ENCODE results near the gene SEC14L6.

The SEC14L6 gene

GRCh38 chr22:30508216-30508615 lies 38.3 kb downstream of the SEC14L6 start:
- DNase-seq (ENCODE audit: low read depth): no peak
- H3K4me3 ChIP-seq (ENCODE audit: low read depth, low read length): no peak overlapping the region
- no peak for TF ChIP-seq CTCF (conservative IDR thresholded peaks at IDR 0.05; ENCODE audit: low read depth, low read length)

DNA sequence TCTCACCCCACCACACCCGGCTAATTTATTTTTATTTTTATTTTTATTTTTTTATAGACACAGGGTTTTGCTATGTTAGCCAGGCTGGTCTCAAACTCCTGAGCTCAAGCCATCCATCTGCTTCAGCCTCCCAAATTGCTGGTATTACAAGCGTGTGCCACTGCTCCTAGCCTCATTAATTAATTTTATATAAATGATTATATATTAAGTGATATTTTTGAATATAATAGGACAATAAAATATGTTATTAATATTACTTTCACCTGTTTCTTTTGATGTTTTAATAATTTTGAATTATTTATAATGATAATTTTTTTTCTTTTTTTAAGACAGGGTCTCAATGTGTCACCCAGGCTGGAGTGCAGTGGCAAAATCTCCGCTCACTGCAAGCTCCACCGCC lies 38.9 kb downstream of the SEC14L6 start:
- no peak for TF ChIP-seq CTCF (conservative IDR thresholded peaks at IDR 0.05; ENCODE audit: low read depth, low read length)
- DNase-seq (ENCODE audit: low read depth): no peak
- H3K4me3 ChIP-seq (ENCODE audit: low read depth, low read length): no peak overlapping the region

- DNase-seq (ENCODE audit: low read depth): no peak
- H3K4me3 ChIP-seq (ENCODE audit: low read depth, low read length): no peak overlapping the region
- no peak for TF ChIP-seq CTCF (conservative IDR thresholded peaks at IDR 0.05; ENCODE audit: low read depth, low read length)
These were observed 40.0 kb downstream of the SEC14L6 start for GRCh38 chr22:30506507-30506968.

GRCh38 chr22:30503551-30503950 lies 43.0 kb downstream of the SEC14L6 start:
- TF ChIP-seq CTCF (conservative IDR thresholded peaks at IDR 0.05; ENCODE audit: low read depth, low read length): no peak
- no peak overlapping the region for H3K4me3 ChIP-seq (ENCODE audit: low read depth, low read length)
- DNase-seq (ENCODE audit: low read depth): no peak

DNA sequence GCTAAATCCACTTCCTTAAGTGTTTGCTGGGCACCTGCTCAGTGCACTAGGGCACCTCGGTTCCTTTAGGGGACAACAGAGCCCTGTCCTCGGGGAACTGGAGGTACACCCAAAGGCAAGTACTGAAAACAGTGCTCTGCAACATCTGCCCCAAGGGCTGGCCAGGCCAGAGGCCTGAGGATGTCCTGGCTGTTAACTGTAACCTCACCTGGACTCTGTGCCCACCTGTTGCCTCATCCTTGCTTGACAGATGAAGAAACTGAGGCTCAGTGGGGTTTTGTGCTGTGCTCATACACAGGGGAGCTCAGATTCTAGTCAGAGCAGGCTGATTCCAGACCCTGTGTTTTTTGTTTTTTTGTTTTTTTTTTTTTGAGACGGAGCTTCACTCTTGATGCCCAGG lies 43.6 kb downstream of the SEC14L6 start:
- no peak for TF ChIP-seq CTCF (conservative IDR thresholded peaks at IDR 0.05; ENCODE audit: low read depth, low read length)

DNA sequence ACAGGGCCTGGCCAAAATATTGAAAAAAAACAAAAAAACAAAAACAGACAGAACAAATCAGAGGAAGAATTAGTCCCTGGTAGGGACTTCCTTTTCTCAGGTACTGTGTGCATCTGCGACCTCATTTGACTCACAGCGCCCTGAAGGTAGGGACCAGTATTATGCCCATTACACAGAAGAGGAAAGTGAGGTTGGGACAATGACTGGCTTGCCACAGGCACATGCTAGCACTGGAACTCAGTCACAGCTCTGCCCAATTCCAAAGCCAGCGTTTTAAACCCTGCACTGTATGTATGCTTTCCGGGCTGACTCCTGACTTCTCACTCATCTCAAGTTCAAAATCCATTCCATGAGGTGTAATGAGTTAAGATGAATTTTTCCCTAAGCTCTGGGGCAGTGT lies 44.4 kb downstream of the SEC14L6 start:
- no peak for DNase-seq (ENCODE audit: low read depth)
- no peak overlapping the region for H3K4me3 ChIP-seq (ENCODE audit: low read depth, low read length)
- TF ChIP-seq CTCF (conservative IDR thresholded peaks at IDR 0.05; ENCODE audit: low read depth, low read length): no peak

More for the DNA sequence above, 43.6 kb downstream of the SEC14L6 start:
- H3K4me3 ChIP-seq (ENCODE audit: low read depth, low read length): no peak overlapping the region
- no peak for DNase-seq (ENCODE audit: low read depth)

DNA sequence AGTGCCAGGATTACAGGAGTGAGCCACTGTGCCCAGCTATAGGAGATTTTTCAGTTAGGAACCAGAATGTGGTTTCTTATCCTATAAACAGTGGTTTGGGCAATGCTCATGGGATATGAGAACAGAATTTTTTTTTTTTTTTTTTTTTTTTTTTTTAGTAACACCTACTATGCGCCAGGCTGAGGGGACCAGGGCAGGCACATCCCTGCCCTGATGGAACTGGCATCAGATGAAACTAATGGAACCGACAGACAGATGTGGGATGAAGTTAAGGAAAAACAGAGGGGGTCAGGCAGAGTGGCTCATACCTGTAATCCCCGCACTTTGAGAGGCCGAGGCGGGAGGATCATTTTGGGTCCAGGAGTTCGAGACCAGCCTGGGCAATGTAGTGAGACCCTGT lies 45.9 kb downstream of the SEC14L6 start:
- no peak overlapping the region for H3K4me3 ChIP-seq (ENCODE audit: low read depth, low read length)
- no peak for TF ChIP-seq CTCF (conservative IDR thresholded peaks at IDR 0.05; ENCODE audit: low read depth, low read length)
- no peak for DNase-seq (ENCODE audit: low read depth)

Measured in choroid plexus epithelial cell (primary cell).